Stomach (tissue), 4 donors: ENCODE measurements around the gene GATM.

Experiments used
- EP300 ChIP-seq: sonication (generic); formaldehyde crosslinking; IDR thresholded peaks from one replicate; pipeline ENCODE4 v1.6.1; 2017; ENCODE audit warnings: antibody characterized with exemption
- POLR2A ChIP-seq, 4 donors: fragments of 450-650 bp; IDR thresholded peaks; one replicate each; pipeline ENCODE4 v1.6.1; 2016; ENCODE audit warnings: antibody characterized with exemption in 4 of 4, control low read depth in 2 of 4, mild to moderate bottlenecking in 1 of 4, moderate library complexity in 1 of 4
- POLR2AphosphoS5 ChIP-seq, 3 donors: sonication (generic); formaldehyde crosslinking; IDR thresholded peaks; one replicate each; pipeline ENCODE4 v1.6.1; 2016; ENCODE audit warnings: antibody characterized with exemption in 3 of 3
- TF ChIP-seq, protein P1 (sequence below), 7 experiments: fragments of 450-650 bp in 4 of 7; fragments of 200-600 bp in 3 of 7; sonication (generic) in 3 of 7; IDR thresholded peaks; one replicate each; pipeline ENCODE4 v1.5.1; 2016 to 2019; ENCODE audit warnings: antibody characterized with exemption in 7 of 7, control low read depth in 2 of 7, mild to moderate bottlenecking in 1 of 7

DNA sequence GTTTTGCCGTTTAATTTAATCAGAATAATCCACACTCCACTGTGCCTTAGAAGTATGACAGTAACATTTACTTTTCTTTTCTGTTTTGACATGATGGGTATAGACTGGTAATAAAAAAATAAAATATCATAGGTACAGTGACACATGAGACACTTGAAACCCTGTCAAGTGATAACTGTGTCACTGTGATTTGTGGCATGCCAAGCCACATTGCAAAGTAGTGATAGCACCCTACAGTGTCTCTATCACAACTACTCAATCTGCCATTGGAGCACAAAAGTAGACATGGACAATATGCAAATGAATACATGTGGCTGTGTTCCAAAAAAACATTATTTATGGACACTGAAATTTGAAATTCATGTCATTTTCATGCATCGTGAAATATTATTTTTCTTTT, 22.5 kb downstream of the GATM start:
- TF ChIP-seq, protein P1, sequence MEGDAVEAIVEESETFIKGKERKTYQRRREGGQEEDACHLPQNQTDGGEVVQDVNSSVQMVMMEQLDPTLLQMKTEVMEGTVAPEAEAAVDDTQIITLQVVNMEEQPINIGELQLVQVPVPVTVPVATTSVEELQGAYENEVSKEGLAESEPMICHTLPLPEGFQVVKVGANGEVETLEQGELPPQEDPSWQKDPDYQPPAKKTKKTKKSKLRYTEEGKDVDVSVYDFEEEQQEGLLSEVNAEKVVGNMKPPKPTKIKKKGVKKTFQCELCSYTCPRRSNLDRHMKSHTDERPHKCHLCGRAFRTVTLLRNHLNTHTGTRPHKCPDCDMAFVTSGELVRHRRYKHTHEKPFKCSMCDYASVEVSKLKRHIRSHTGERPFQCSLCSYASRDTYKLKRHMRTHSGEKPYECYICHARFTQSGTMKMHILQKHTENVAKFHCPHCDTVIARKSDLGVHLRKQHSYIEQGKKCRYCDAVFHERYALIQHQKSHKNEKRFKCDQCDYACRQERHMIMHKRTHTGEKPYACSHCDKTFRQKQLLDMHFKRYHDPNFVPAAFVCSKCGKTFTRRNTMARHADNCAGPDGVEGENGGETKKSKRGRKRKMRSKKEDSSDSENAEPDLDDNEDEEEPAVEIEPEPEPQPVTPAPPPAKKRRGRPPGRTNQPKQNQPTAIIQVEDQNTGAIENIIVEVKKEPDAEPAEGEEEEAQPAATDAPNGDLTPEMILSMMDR (IDR thresholded peaks at IDR 0.05): no peak
- TF ChIP-seq POLR2A (IDR thresholded peaks at IDR 0.05) (no peak), EP300 (no peak), POLR2AphosphoS5 (IDR thresholded peaks at IDR 0.05) (no peak)
